DOHH2 (cell line): ENCODE data around the gene CSMD2.

Source experiments
- H3F3A ChIP-seq: fragments of 200-600 bp; sonication (generic), shearing (Covaris generic); 2 replicates; pipeline ENCODE4 v1.6.0; 2016; ENCODE audit warnings: antibody characterized with exemption, mild to moderate bottlenecking; ENCODE audit not compliant: control insufficient read depth, insufficient read depth
- H3K27ac ChIP-seq: fragments of 200-600 bp; sonication (generic); 2 replicates; pipeline ENCODE4 v1.5.1; 2014; ENCODE audit warnings: low read depth, mild to moderate bottlenecking, low read length, moderate library complexity
- H3K27me3 ChIP-seq: fragments of 200-600 bp; sonication (generic); 2 replicates; pipeline ENCODE4 v1.6.1; 2014; ENCODE audit warnings: mild to moderate bottlenecking, low read length, mixed read lengths; ENCODE audit not compliant: control insufficient read depth
- H3K36me3 ChIP-seq: fragments of 200-600 bp; sonication (generic); 2 replicates; pipeline ENCODE4 v1.6.1; 2014; ENCODE audit warnings: mild to moderate bottlenecking, low read length, moderate library complexity, mixed read lengths; ENCODE audit not compliant: control insufficient read depth
- H3K4me1 ChIP-seq: fragments of 200-600 bp; sonication (generic); 2 replicates; pipeline ENCODE4 v1.6.1; 2014; ENCODE audit warnings: mild to moderate bottlenecking, low read length, mixed read lengths; ENCODE audit not compliant: control insufficient read depth
- H3K4me2 ChIP-seq: fragments of 200-600 bp; sonication (generic); 2 replicates; pipeline ENCODE4 v1.6.0; 2014; ENCODE audit warnings: mild to moderate bottlenecking, low read length, moderate library complexity
- H3K4me3 ChIP-seq: fragments of 200-600 bp; sonication (generic); 2 replicates; pipeline ENCODE4 v1.5.1; 2014; ENCODE audit warnings: mild to moderate bottlenecking, low read length, mixed read lengths
- H3K79me2 ChIP-seq: fragments of 200-600 bp; sonication (generic); 2 replicates; pipeline ENCODE4 v1.6.1; 2014; ENCODE audit warnings: mild to moderate bottlenecking, low read length, mixed read lengths; ENCODE audit not compliant: control insufficient read depth
- H3K9me2 ChIP-seq: fragments of 200-600 bp; sonication (generic); replicated peaks from 2 replicates; pipeline ENCODE4 v1.6.1; 2014; ENCODE audit warnings: mild to moderate bottlenecking, low read length, mixed read lengths; ENCODE audit not compliant: control insufficient read depth
- H3K9me3 ChIP-seq: fragments of 200-600 bp; sonication (generic); 2 replicates; pipeline ENCODE4 v1.6.1; 2014; ENCODE audit warnings: antibody characterized with exemption, low read length, mixed read lengths; ENCODE audit not compliant: control insufficient read depth, insufficient read depth
- H4K20me1 ChIP-seq: fragments of 200-600 bp; sonication (generic); 2 replicates; pipeline ENCODE4 v1.6.0; 2014; ENCODE audit warnings: low read depth, mild to moderate bottlenecking, antibody characterized with exemption, low read length, moderate library complexity; ENCODE audit not compliant: control insufficient read depth, insufficient read depth
- CTCF ChIP-seq: fragments of 200-600 bp; sonication (generic); IDR thresholded peaks from one replicate; pipeline ENCODE4 v1.5.1; 2014; ENCODE audit warnings: antibody characterized with exemption, mild to moderate bottlenecking, low read depth, low read length; ENCODE audit not compliant: poor library complexity, severe bottlenecking
- EZH2phosphoT487 ChIP-seq: fragments of 200-600 bp; sonication (generic); IDR thresholded peaks from 2 replicates; pipeline ENCODE4 v1.6.1; 2017; ENCODE audit warnings: borderline replicate concordance, mild to moderate bottlenecking, antibody characterized with exemption, low read length, moderate library complexity, mixed read lengths

Gene CSMD2

GRCh38 chr1:34199927-34200326, 34.9 kb upstream of the CSMD2 start:
- H3K4me3 ChIP-seq, result no peak overlapping the region
- H3K9me3 ChIP-seq, result no peaks in the 10 kb centered on the region
- H3K4me1 ChIP-seq, result no peaks in the 10 kb centered on the region
- H3K4me2 ChIP-seq, result no peak overlapping the region
- no peaks in the 10 kb centered on the region for H3K27me3 ChIP-seq
- H4K20me1 ChIP-seq, result no peaks in the 10 kb centered on the region
- H3K27ac ChIP-seq, result no peak overlapping the region
- no peaks in the 10 kb centered on the region for H3F3A ChIP-seq
- H3K79me2 ChIP-seq, result no peaks in the 10 kb centered on the region
- TF ChIP-seq EZH2phosphoT487 (no peak), CTCF (no peak)
- H3K9me2 ChIP-seq, result no peaks in the 10 kb centered on the region
- no peaks in the 10 kb centered on the region for H3K36me3 ChIP-seq

GRCh38 chr1:34192621-34193020, 27.6 kb upstream of the CSMD2 start:
- no peak overlapping the region for H3K4me2 ChIP-seq
- no peak for TF ChIP-seq EZH2phosphoT487
- no peak for TF ChIP-seq CTCF
- no peaks in the 10 kb centered on the region for H3K9me2 ChIP-seq
- no peaks in the 10 kb centered on the region for H4K20me1 ChIP-seq
- no peaks in the 10 kb centered on the region for H3K9me3 ChIP-seq
- no peaks in the 10 kb centered on the region for H3K79me2 ChIP-seq
- H3K36me3 ChIP-seq, result no peaks in the 10 kb centered on the region
- H3K4me3 ChIP-seq, result no peak overlapping the region
- no peaks in the 10 kb centered on the region for H3K27me3 ChIP-seq
- H3K27ac ChIP-seq, result no peak overlapping the region
- H3F3A ChIP-seq, result no peaks in the 10 kb centered on the region
- no peaks in the 10 kb centered on the region for H3K4me1 ChIP-seq

GRCh38 chr1:34190692-34191091, 25.7 kb upstream of the CSMD2 start:
- H3K4me2 ChIP-seq, result no peak overlapping the region
- H3K36me3 ChIP-seq, result no peaks in the 10 kb centered on the region
- no peak for TF ChIP-seq CTCF
- TF ChIP-seq EZH2phosphoT487, result no peak
- H3K27ac ChIP-seq, result no peak overlapping the region
- no peaks in the 10 kb centered on the region for H3K79me2 ChIP-seq
- H3K27me3 ChIP-seq, result no peaks in the 10 kb centered on the region
- no peaks in the 10 kb centered on the region for H3K9me2 ChIP-seq
- no peaks in the 10 kb centered on the region for H3F3A ChIP-seq
- H4K20me1 ChIP-seq, result no peaks in the 10 kb centered on the region
- no peaks in the 10 kb centered on the region for H3K9me3 ChIP-seq
- no peaks in the 10 kb centered on the region for H3K4me1 ChIP-seq
- H3K4me3 ChIP-seq, result no peak overlapping the region

- no peak overlapping the region for H3K4me3 ChIP-seq
- no peak overlapping the region for H3K4me2 ChIP-seq
- H3K9me2 ChIP-seq, result no peaks in the 10 kb centered on the region
- no peaks in the 10 kb centered on the region for H3K4me1 ChIP-seq
- H4K20me1 ChIP-seq, result no peaks in the 10 kb centered on the region
- no peaks in the 10 kb centered on the region for H3K79me2 ChIP-seq
- H3K9me3 ChIP-seq, result no peaks in the 10 kb centered on the region
- H3K27ac ChIP-seq, result no peak overlapping the region
- TF ChIP-seq CTCF (no peak), EZH2phosphoT487 (no peak)
- H3K36me3 ChIP-seq, result no peaks in the 10 kb centered on the region
- no peaks in the 10 kb centered on the region for H3F3A ChIP-seq
- no peaks in the 10 kb centered on the region for H3K27me3 ChIP-seq
These were observed 24.0 kb upstream of the CSMD2 start for GRCh38 chr1:34188985-34189384.
